HG03378 (cell line): Measurements from ENCODE around the gene XPO6.

ENCODE experiments used
- ATAC-seq: cut with Tn5 transposase; IDR thresholded peaks from one replicate; pipeline ENCODE4 v1.9.1; 2021; ENCODE audit warnings: mild to moderate bottlenecking, moderate library complexity; ENCODE audit not compliant: unreplicated experiment

XPO6 gene

GRCh38 chr16:28092721-28093384 is 118.9 kb downstream of the XPO6 start:
- ATAC-seq: no peak

- no peak for ATAC-seq
Observed at GRCh38 chr16:28091656-28092055, 120.1 kb downstream of the XPO6 start.

- ATAC-seq: no peak
Observed at GRCh38 chr16:28090646-28091377, 121.0 kb downstream of the XPO6 start.

- ATAC-seq: no peak
Observed at GRCh38 chr16:28089992-28090365, 121.8 kb downstream of the XPO6 start.

- no peak for ATAC-seq
Observed at GRCh38 chr16:28089205-28089991, 122.4 kb downstream of the XPO6 start.

- ATAC-seq: no peak
Observed at GRCh38 chr16:28087675-28088300, 124.0 kb downstream of the XPO6 start.

GRCh38 chr16:28087140-28087660 is 124.6 kb downstream of the XPO6 start:
- ATAC-seq: no peak

- ATAC-seq: no peak
Observed at GRCh38 chr16:28086186-28087139, 125.3 kb downstream of the XPO6 start.

- no peak for ATAC-seq
Observed at GRCh38 chr16:28085389-28086171, 126.2 kb downstream of the XPO6 start.

GRCh38 chr16:28084209-28084608 is 127.6 kb downstream of the XPO6 start:
- ATAC-seq: no peak

- no peak for ATAC-seq
Observed at GRCh38 chr16:28082624-28083023, 129.1 kb downstream of the XPO6 start.

GRCh38 chr16:28081391-28081968 is 130.3 kb downstream of the XPO6 start:
- ATAC-seq: no peak

- ATAC-seq: no peak
Observed at GRCh38 chr16:28078261-28078660, 133.5 kb downstream of the XPO6 start.

GRCh38 chr16:28073836-28074235 is 137.9 kb downstream of the XPO6 start:
- no peak for ATAC-seq

- ATAC-seq: no peak
Observed at GRCh38 chr16:28072087-28072486, 139.7 kb downstream of the XPO6 start.

- ATAC-seq: no peak
Observed at GRCh38 chr16:28069971-28070794, 141.6 kb downstream of the XPO6 start.

- ATAC-seq: no peak
Observed at GRCh38 chr16:28068976-28069375, 142.8 kb downstream of the XPO6 start.
